Globus pallidus (tissue), 1 donor: ENCODE results near the gene MYLK.

ENCODE experiments used
- DNase-seq: peaks from one replicate; pipeline ENCODE4 v3.0.0-alpha.2; 2015; ENCODE audit warnings: low spot score

MYLK gene

GRCh38 chr3:123773681-123774431, 110.3 kb downstream of the MYLK start:
- DNase-seq: peak; percentile 89

- DNase-seq: no peak
These were observed 114.8 kb downstream of the MYLK start for GRCh38 chr3:123769356-123769743.

- DNase-seq: no peak
These were observed 115.4 kb downstream of the MYLK start for GRCh38 chr3:123768480-123769355.

- DNase-seq: no peak
These were observed 116.4 kb downstream of the MYLK start for GRCh38 chr3:123767564-123768292.

GRCh38 chr3:123767009-123767372, 117.1 kb downstream of the MYLK start:
- DNase-seq: no peak

GRCh38 chr3:123766193-123767008, 117.7 kb downstream of the MYLK start:
- no peak for DNase-seq

- no peak for DNase-seq
These were observed 118.5 kb downstream of the MYLK start for GRCh38 chr3:123765475-123766128.

- DNase-seq: no peak
These were observed 119.5 kb downstream of the MYLK start for GRCh38 chr3:123764647-123765046.

GRCh38 chr3:123762805-123763204, 121.3 kb downstream of the MYLK start:
- no peak for DNase-seq

- DNase-seq: no peak
These were observed 123.3 kb downstream of the MYLK start for GRCh38 chr3:123760817-123761216.

GRCh38 chr3:123759871-123760270, 124.3 kb downstream of the MYLK start:
- DNase-seq: no peak

- no peak for DNase-seq
These were observed 124.8 kb downstream of the MYLK start for GRCh38 chr3:123759311-123759710.

- DNase-seq: peak; percentile 43
These were observed 126.0 kb downstream of the MYLK start for GRCh38 chr3:123758081-123758564.

- peak; percentile 83 for DNase-seq
These were observed 126.7 kb downstream of the MYLK start for GRCh38 chr3:123757281-123757940.

- DNase-seq: no peak
These were observed 128.6 kb downstream of the MYLK start for GRCh38 chr3:123755501-123755900.

- DNase-seq: no peak
These were observed 129.0 kb downstream of the MYLK start for GRCh38 chr3:123755085-123755484.

GRCh38 chr3:123753286-123753685, 130.8 kb downstream of the MYLK start:
- no peak for DNase-seq

GRCh38 chr3:123752228-123752627, 131.9 kb downstream of the MYLK start:
- DNase-seq: no peak

GRCh38 chr3:123751433-123751832, 132.7 kb downstream of the MYLK start:
- DNase-seq: no peak

GRCh38 chr3:123750659-123751420, 133.3 kb downstream of the MYLK start:
- no peak for DNase-seq
